Erythroblast (primary cell): ENCODE data around the gene C1orf94.

Experiments
- DNase-seq, 2 experiments: peaks; one replicate each; lab custom pipeline; 2025; lab: John Stamatoyannopoulos, UW
- GATA1 ChIP-seq: IDR thresholded peaks from 2 replicates; pipeline ENCODE4 v1.6.1; 2011; ENCODE audit warnings: low read depth, mild to moderate bottlenecking, control low read depth, low read length, moderate library complexity
- POLR2A ChIP-seq: IDR thresholded peaks from 2 replicates; pipeline ENCODE4 v1.6.1; 2011; ENCODE audit warnings: mild to moderate bottlenecking, low read length

C1orf94 gene

DNA sequence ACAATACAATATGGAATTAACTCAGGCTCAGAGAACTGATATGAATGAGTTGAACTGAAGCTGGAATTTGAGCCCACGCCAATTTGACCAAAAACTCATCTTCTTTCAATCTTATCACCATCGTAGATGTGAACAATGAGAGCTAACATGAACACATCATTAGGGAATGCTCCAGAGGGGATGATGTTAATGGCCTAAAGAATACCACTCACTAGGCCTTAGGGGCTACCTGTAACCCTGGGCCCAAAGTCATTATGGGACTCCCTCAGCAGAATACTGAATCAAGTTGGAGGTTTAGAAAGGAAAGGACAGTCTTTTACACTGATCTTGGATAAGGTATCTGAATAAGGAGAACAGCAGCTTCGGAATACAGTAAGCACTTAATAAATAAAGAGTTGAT lies 73.6 kb downstream of the C1orf94 start:
- TF ChIP-seq GATA1 (no peak), POLR2A (no peak)
- no peak for DNase-seq

DNA sequence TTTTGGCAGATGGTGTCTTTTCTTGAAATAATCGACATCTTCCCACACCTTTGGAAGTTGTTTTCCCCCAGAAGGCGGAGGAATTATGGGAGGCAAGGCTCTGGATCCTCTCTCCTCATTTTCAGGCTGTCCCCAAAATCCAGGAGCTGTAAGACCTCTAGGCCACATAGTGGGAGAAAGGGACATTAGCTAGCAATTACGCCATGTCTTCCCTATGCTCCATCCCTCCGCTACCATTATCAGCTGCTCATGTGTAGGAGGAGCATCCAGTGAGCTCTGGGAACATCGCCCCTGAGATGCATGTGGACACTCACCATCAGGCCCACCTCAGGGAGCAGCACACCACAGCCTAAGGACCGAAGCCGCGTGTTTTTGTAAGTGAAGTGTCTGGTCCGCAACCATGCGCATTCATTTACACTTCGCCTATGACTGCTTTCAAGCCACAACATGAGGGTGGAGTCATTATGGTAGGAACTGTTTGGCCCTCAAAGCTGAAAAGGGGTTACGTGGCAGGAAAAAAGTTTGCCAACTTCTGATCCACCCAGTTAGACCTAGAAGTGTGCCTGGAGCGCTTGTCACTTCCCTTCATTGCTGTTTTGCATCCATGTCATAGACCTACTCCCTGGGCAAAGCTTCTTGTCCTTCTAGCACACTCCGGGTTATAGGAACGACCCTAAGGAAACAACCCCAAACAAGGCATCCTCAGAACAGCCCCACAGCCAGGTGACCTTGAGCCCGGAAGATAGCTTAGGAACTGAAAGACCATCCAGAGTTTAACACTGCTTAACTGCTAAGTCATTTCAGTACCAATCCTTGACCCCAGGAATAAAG lies 85.5 kb downstream of the C1orf94 start:
- no peak for DNase-seq
- TF ChIP-seq GATA1 (no peak), POLR2A (no peak)

DNA sequence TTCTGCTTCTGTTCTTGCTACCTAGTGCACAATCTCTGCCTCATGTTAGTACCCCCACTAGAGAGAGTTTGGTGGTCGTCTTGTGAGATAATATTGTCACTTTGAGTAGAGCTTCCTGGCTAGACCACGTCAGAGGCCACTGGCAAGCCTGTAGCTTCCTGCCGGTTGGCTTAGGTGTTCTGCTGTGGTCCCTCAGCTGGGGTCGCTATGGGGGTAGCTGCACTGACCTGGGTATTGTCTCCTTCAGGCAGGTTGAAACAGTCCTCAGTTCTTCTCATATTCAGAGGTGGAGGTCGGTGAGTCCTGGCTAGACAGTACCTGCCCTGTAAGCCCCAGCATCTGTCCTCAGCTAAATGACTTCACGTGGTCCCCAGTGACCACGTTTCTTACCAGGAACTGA lies 86.2 kb downstream of the C1orf94 start:
- DNase-seq, result no peak
- TF ChIP-seq GATA1 (no peak), POLR2A (no peak)

DNA sequence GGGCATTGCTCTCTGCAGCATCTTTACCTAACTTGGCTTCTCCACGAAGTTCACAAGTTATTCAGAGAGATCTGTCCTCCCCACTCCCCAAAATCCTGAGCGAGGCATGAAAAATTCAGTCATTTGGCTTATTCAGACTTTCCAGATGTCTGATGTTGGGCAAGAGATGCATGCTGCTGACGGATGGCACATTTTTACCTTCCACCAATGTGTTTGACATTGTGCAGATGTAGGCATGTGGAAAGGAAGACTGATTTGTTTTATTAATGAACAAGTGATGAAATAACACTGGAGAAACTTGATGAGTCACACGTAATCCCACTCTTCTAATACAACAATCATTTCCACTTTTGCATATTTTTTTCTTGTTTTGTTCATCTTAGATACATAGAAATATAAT lies 86.7 kb downstream of the C1orf94 start:
- DNase-seq, result no peak

DNA sequence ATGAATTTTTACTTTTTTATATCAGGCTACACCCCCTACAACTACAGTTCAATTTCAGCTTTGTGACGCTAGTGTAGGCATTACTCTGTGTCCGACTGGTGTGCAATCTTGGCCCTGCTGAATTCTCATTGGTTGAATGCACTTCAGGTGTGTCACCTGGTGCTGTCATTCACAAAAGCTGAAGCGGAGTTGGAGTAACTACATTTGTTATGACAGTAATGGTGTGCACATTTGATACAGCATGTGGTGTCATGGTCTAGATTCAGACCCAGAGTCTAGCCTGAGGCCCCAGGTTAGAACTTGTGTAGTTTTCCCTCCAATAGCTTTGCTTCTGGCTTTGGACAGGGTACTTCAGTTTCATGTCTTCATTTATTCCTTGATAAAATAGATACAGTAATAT lies 88.7 kb downstream of the C1orf94 start:
- TF ChIP-seq GATA1 (no peak), POLR2A (no peak)
- DNase-seq, result no peak

More for the DNA sequence above, 86.7 kb downstream of the C1orf94 start:
- TF ChIP-seq GATA1 (no peak), POLR2A (no peak)

DNA sequence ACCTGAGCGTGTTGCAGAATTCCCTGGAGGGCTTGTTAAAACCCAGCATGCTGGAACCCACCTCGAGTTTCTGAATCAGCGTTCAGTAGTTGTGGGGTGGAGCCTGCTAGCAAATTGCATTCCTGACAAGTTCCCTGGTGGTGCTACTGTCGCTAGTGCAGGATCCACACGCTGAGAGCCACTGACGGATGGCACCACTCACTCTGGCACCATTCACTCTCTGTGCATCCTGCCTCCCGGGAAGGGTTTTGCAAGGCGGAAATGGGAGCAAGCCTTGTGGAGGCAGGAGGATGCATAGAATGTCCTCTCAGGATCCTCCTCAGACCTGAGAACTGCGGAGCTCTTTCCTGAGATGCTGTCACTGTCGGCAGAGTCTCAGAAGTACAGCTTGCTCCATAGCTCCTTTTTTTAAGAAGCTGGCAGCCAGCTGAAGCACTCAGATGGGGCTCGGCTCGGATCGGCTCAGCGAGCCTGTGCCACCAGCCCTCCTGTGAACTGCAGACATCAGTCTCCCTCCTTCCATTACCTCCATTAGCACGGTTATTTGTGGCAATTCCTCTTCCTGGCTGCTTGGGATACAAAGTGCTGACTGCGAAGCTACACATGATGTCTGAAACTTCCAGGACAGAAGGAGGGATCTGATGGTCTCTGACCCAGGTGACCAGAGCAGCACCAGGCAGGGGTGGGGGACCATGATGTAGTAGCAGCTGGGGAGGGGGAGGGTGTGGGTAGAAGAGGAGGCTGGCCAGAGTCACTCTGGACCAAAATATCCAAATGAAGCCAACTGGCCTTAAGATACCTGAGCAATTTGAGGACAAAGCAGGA lies 89.6 kb downstream of the C1orf94 start:
- TF ChIP-seq POLR2A (no peak), GATA1 (no peak)
- no peak for DNase-seq

DNA sequence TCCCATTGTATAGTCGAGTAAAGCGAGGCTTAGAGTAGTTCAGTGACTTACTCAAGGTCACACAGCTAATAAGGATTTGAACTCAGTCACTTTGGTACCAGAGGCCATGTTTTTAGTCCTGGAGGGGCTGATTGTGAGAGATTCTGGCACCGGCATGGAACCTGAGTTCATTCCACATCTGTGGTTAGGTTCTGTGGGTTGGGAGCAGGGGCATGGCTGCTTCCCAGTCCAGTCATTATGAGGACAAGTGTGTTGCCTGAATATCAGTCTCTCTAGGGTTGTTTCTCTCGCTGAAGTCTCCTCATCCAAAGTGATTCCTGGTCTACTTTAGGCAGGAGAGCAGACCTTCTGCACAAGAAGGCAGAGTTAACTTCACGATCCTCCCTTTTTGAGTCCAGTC lies 90.6 kb downstream of the C1orf94 start:
- no peak for DNase-seq

DNA sequence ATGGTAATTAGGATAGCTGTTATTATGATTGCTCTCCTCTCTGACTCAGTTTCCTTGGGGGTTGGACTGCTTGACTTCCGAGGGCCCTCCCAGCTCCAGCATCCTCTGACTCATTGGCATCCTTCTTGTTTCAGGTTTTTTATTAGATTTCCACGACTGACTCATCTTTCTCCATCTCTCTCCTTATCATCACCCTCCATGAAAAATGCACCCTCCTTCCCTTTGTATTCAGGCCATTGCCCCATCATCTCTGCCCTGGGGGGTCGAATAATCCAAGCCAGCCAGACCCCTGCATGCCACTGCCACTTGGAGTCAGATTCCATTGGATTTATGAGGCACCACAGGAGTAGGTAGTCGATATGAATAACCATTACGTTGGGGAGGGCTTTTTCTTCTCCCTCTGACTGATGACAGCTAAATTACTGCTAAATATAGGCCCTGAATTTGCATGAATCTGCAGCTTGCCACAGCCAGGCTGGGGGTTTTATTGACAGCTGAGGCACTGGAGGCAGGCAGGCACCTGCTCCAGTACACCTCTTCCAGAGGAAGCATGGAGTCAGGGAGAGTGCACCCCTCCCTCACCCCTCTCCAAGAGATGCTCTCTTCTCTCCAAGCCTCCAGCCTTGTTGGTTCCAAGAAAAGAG lies 91.7 kb downstream of the C1orf94 start:
- TF ChIP-seq GATA1 (no peak), POLR2A (no peak)
- no peak for DNase-seq

More for the DNA sequence above, 90.6 kb downstream of the C1orf94 start:
- no peak for TF ChIP-seq GATA1
- TF ChIP-seq POLR2A, result no peak
